ENCODE data around the gene ISCA1. TPM values are rescaled to one million over a fixed set of nuclear protein-coding genes. Genes with fewer than 3 reads are reported as not detected.
"Not testable (repeated sequence)": the region's sequence is repeated elsewhere in the genome, so short reads cannot be mapped to it uniquely, and the experiment has no call there.

Gene ISCA1
- polyA plus RNA-seq, 4 donors = 28.0 to 38.6 (median 37.3) TPM

DNA sequence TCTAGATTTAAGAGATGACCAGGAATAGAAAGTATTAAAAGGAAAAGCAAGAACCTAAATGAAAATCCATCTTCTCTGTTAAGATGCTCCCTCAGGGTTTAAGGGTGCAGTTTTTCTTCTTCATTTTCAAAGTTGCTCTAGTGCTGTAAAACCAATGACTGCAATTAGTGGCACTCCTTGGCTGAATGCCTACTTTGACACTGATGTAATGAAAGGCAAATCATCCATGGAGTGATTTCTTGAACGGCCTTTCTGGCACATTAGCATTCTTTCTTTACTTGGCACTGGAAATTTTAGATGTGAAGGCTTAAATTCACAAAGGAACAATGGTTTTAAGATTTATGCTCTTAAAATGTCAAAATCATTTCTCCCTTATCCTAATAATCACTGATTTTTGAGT, 19.3 kb upstream of the ISCA1 start:
- Histone ChIP-seq H3K4me1 (ENCODE audit: control insufficient read depth in 3 of 3, insufficient read depth in 2 of 3, low read depth in 1 of 3, low read length in 2 of 3) (no peaks in the 10 kb centered on the region), H3K36me3 (ENCODE audit: control insufficient read depth in 3 of 3, insufficient read depth in 2 of 3, low read depth in 1 of 3, low read length in 3 of 3) (peaks cover 12 to 53% (median 32%) of the 10 kb centered on the region in 3 donors), H3K27ac (ENCODE audit: low read depth in 1 of 3, low read length in 2 of 3) (no peak overlapping the region), H3K9me3 (ENCODE audit: control insufficient read depth in 2 of 2, insufficient read depth in 1 of 2, low read depth in 1 of 2, low read length in 1 of 2) (no peaks in the 10 kb centered on the region), H3K4me3 (ENCODE audit: low read depth in 1 of 3, low read length in 3 of 3) (no peak overlapping the region), H3K27me3 (ENCODE audit: control insufficient read depth in 3 of 3, insufficient read depth in 3 of 3, low read length in 3 of 3) (no peaks in the 10 kb centered on the region)
- FAIRE-seq (no peak), DNase-seq (no peak)
- WGBS, 3 donors = 24 to 53% (median 47%) methylated on average over 1 of the region's 1 CpG

DNA sequence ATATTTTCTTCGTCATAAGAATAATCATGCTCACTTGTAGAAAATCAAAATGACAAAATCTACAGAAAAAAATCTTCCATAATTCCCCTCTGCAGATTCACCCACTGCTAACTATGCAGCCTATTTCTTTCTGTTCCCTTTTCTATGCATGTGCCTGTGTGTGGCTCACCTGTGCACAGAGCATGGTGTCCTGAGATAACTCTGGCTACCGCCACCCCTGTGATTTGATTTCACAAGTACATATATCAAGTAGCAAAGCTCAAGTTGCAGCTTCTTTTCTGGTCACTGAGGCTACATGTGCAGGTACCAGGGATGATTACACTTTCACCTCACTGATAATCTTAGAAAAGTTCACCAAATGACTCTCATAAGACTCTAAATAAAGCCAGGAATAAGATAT, 18.4 kb upstream of the ISCA1 start:
- FAIRE-seq (no peak), DNase-seq (no peak)
- no peaks in the 10 kb centered on the region for H3K4me1 ChIP-seq (ENCODE audit: control insufficient read depth in 3 of 3, insufficient read depth in 2 of 3, low read depth in 1 of 3, low read length in 2 of 3)
- H3K27ac ChIP-seq (ENCODE audit: low read depth in 1 of 3, low read length in 2 of 3) = no peak overlapping the region
- peaks cover 12 to 52% (median 27%) of the 10 kb centered on the region in 3 donors for H3K36me3 ChIP-seq (ENCODE audit: control insufficient read depth in 3 of 3, insufficient read depth in 2 of 3, low read depth in 1 of 3, low read length in 3 of 3)
- 88 to 99% (median 94%) methylated on average over 2 of the region's 2 CpGs for WGBS, 3 donors
- no peaks in the 10 kb centered on the region for H3K9me3 ChIP-seq (ENCODE audit: control insufficient read depth in 2 of 2, insufficient read depth in 1 of 2, low read depth in 1 of 2, low read length in 1 of 2)
- H3K4me3 ChIP-seq (ENCODE audit: low read depth in 1 of 3, low read length in 3 of 3) = no peak overlapping the region
- H3K27me3 ChIP-seq (ENCODE audit: control insufficient read depth in 3 of 3, insufficient read depth in 3 of 3, low read length in 3 of 3) = no peaks in the 10 kb centered on the region

DNA sequence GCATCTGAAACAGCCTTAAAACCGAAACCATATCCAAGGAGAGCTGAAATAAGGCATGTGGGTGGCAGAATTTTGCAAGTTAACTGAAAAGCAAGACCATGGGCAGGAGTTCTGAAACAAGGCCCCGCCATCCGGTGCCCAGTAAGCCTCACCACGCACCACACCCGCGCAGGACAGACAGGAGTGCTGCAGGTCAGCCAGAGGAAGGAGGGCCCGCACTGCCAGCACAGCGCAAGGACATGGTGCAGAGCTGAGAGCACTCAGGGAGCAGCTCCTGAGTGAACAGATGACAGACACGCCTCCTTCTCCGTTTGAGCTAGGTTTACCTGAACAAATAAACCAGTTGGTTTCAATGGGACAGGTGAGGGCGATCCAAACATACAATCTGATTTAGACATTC, 16.5 kb upstream of the ISCA1 start:
- H3K4me1 ChIP-seq (ENCODE audit: control insufficient read depth in 3 of 3, insufficient read depth in 2 of 3, low read depth in 1 of 3, low read length in 2 of 3) = no peaks in the 10 kb centered on the region
- H3K36me3 ChIP-seq (ENCODE audit: control insufficient read depth in 3 of 3, insufficient read depth in 2 of 3, low read depth in 1 of 3, low read length in 3 of 3) = peaks cover 15 to 46% (median 23%) of the 10 kb centered on the region in 3 donors
- H3K9me3 ChIP-seq (ENCODE audit: control insufficient read depth in 2 of 2, insufficient read depth in 1 of 2, low read depth in 1 of 2, low read length in 1 of 2) = no peaks in the 10 kb centered on the region
- no peaks in the 10 kb centered on the region for H3K27me3 ChIP-seq (ENCODE audit: control insufficient read depth in 3 of 3, insufficient read depth in 3 of 3, low read length in 3 of 3)
- no peak overlapping the region for H3K4me3 ChIP-seq (ENCODE audit: low read depth in 1 of 3, low read length in 3 of 3)
- FAIRE-seq (no peak), DNase-seq (no peak)
- no peak overlapping the region for H3K27ac ChIP-seq (ENCODE audit: low read depth in 1 of 3, low read length in 2 of 3)
- 85 to 93% (median 92%) methylated on average over 11 of the region's 11 CpGs for WGBS, 3 donors

DNA sequence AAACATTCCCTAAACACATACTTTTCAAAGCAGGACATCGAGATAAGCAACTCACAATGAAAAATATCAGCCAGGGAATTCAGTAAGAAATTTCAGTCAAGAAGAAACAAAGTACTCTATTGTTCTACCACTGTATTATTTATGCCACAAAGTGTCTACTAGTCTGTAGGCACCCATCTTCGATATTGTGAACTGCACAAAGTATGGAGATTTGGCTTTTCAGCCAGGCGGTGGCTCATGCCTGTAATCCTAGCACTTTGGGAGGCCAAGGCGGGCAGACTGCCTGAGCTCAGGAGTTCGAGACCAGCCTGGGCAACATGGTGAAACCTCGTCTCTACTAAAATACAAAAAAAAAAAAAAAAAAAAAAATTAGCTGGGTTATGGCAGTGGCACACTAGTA, 8.0 kb upstream of the ISCA1 start:
- not testable (repeated sequence) for H3K9me3 ChIP-seq (ENCODE audit: control insufficient read depth in 2 of 2, insufficient read depth in 1 of 2, low read depth in 1 of 2, low read length in 1 of 2); H3K4me1 ChIP-seq (ENCODE audit: control insufficient read depth in 3 of 3, insufficient read depth in 2 of 3, low read depth in 1 of 3, low read length in 2 of 3); H3K36me3 ChIP-seq (ENCODE audit: control insufficient read depth in 3 of 3, insufficient read depth in 2 of 3, low read depth in 1 of 3, low read length in 3 of 3); H3K27me3 ChIP-seq (ENCODE audit: control insufficient read depth in 3 of 3, insufficient read depth in 3 of 3, low read length in 3 of 3); FAIRE-seq; H3K4me3 ChIP-seq (ENCODE audit: low read depth in 1 of 3, low read length in 3 of 3); H3K27ac ChIP-seq (ENCODE audit: low read depth in 1 of 3, low read length in 2 of 3); DNase-seq
- WGBS, 3 donors = 93 to 97% (median 95%) methylated on average over 6 of the region's 6 CpGs

DNA sequence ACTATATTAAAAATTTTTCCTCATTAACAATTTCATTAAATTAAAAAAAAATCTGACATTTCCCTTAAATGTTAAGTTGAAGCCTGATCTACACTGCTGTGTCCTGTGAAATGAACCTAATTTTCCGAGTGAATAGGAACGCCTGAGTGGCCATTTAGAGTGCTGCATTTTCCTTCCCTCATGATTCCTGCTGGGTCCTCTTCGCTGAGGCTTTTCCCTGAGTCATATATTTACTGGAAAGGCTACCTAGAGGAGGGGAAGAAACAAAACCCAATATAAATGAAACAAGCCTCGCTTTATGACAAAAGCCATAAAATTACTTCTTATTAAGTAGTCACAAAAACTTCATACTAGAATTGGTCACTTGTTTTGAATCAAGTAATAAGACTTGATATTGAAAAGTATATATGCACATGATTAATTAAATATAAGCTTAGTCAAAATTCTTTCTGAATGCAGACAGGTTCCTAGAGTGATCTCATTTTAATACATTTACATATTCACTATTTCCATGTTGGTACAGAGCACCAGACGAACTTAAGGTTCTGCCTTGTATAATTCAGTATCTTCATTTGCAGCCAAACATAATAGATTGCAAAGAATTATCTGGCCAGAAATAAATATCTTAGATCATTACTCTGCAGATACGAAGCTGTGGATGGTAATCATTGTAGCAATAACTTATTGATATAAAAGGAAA, 6.3 kb upstream of the ISCA1 start:
- no peak overlapping the region for H3K27ac ChIP-seq (ENCODE audit: low read depth in 1 of 3, low read length in 2 of 3)
- H3K4me1 ChIP-seq (ENCODE audit: control insufficient read depth in 3 of 3, insufficient read depth in 2 of 3, low read depth in 1 of 3, low read length in 2 of 3) = no peaks in the 10 kb centered on the region
- FAIRE-seq (no peak), DNase-seq (no peak)
- H3K4me3 ChIP-seq (ENCODE audit: low read depth in 1 of 3, low read length in 3 of 3) = no peak overlapping the region
- WGBS, 3 donors = 91 to 92% (median 91%) methylated on average over 6 of the region's 6 CpGs
- no peaks in the 10 kb centered on the region for H3K27me3 ChIP-seq (ENCODE audit: control insufficient read depth in 3 of 3, insufficient read depth in 3 of 3, low read length in 3 of 3)
- no peaks in the 10 kb centered on the region for H3K9me3 ChIP-seq (ENCODE audit: control insufficient read depth in 2 of 2, insufficient read depth in 1 of 2, low read depth in 1 of 2, low read length in 1 of 2)
- H3K36me3 ChIP-seq (ENCODE audit: control insufficient read depth in 3 of 3, insufficient read depth in 2 of 3, low read depth in 1 of 3, low read length in 3 of 3) = peaks cover 2 to 4% (median 2%) of the 10 kb centered on the region in 3 donors

DNA sequence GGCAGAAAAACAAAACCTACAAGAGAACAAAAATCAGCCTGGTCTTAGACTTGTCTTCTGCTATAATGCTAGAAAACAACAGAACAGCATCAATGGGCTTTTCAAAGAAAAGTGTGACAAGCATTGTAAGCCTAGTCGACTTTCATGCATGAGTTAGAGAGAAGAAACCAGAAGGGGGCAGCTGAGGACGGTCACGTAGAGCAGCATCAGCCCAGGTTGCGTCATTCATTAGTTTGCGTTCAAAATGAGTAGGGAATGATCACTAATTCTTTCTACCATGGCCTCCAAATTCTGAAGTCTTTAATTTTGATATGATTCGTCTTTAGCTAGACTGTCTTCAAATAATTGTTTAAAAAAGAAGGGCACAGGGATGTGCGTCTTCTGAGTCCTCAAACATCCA, 4.7 kb upstream of the ISCA1 start:
- WGBS, 3 donors = 63 to 83% (median 70%) methylated on average over 7 of the region's 7 CpGs
- peaks cover 0 to 8% (median 5%) of the 10 kb centered on the region in 3 donors for H3K4me1 ChIP-seq (ENCODE audit: control insufficient read depth in 3 of 3, insufficient read depth in 2 of 3, low read depth in 1 of 3, low read length in 2 of 3)
- peaks cover 0 to 2% (median 2%) of the 10 kb centered on the region in 3 donors for H3K36me3 ChIP-seq (ENCODE audit: control insufficient read depth in 3 of 3, insufficient read depth in 2 of 3, low read depth in 1 of 3, low read length in 3 of 3)
- no peak overlapping the region for H3K4me3 ChIP-seq (ENCODE audit: low read depth in 1 of 3, low read length in 3 of 3)
- peak in 1 of 2 donors; percentile 40 for DNase-seq
- no peaks in the 10 kb centered on the region for H3K9me3 ChIP-seq (ENCODE audit: control insufficient read depth in 2 of 2, insufficient read depth in 1 of 2, low read depth in 1 of 2, low read length in 1 of 2)
- no peak overlapping the region for H3K27ac ChIP-seq (ENCODE audit: low read depth in 1 of 3, low read length in 2 of 3)
- H3K27me3 ChIP-seq (ENCODE audit: control insufficient read depth in 3 of 3, insufficient read depth in 3 of 3, low read length in 3 of 3) = no peaks in the 10 kb centered on the region
- no peak for FAIRE-seq

DNA sequence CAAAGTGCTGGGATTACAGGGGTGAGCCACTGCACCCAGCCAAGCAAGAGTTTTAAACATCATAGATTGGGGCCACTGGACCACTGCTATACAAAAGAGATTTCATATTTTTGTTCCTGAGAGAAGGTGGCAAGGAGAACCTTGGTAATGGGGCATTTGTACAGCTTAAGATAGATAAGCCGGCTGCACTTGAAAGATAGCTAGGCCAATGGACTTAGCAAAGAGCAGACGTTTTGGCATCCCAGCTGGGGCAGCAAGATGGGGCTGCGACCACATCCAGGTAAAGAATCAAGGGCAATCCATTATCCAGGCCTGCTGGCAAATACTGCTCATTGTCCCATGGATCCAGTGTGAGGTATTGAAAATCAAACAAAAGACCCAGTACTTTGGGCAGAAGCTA, 3.9 kb upstream of the ISCA1 start:
- FAIRE-seq (no peak), DNase-seq (no peak)
- no peak overlapping the region for H3K4me3 ChIP-seq (ENCODE audit: low read depth in 1 of 3, low read length in 3 of 3)
- no peaks in the 10 kb centered on the region for H3K9me3 ChIP-seq (ENCODE audit: control insufficient read depth in 2 of 2, insufficient read depth in 1 of 2, low read depth in 1 of 2, low read length in 1 of 2)
- H3K36me3 ChIP-seq (ENCODE audit: control insufficient read depth in 3 of 3, insufficient read depth in 2 of 3, low read depth in 1 of 3, low read length in 3 of 3) = peaks cover 0 to 2% (median 2%) of the 10 kb centered on the region in 3 donors
- H3K27me3 ChIP-seq (ENCODE audit: control insufficient read depth in 3 of 3, insufficient read depth in 3 of 3, low read length in 3 of 3) = no peaks in the 10 kb centered on the region
- WGBS, 3 donors = 44 to 60% (median 49%) methylated on average over 3 of the region's 3 CpGs
- peaks cover 0 to 9% (median 5%) of the 10 kb centered on the region in 3 donors for H3K4me1 ChIP-seq (ENCODE audit: control insufficient read depth in 3 of 3, insufficient read depth in 2 of 3, low read depth in 1 of 3, low read length in 2 of 3)
- H3K27ac ChIP-seq (ENCODE audit: low read depth in 1 of 3, low read length in 2 of 3) = no peak overlapping the region

DNA sequence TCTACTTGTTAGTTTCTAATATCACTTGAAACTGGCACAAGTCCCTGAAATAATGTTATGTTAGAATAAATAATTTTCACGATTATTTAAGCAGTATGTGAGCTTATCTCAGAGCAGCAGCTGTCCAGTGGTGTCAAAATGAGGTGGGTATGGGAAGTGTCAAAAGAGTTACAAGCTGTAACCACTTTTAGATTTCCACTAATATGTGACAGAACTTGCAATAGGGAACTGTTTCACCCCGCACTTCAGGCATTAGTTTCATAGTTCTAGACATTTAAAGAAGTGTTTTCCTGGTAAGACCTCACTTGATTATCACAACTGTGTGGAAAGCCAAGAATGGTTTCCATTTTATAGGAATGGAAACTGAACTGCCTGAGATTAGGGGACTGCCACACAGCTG, 2.9 kb upstream of the ISCA1 start:
- FAIRE-seq = no peak
- Histone ChIP-seq H3K4me3 (ENCODE audit: low read depth in 1 of 3, low read length in 3 of 3) (no peak overlapping the region), H3K36me3 (ENCODE audit: control insufficient read depth in 3 of 3, insufficient read depth in 2 of 3, low read depth in 1 of 3, low read length in 3 of 3) (peaks cover 0 to 2% (median 2%) of the 10 kb centered on the region in 3 donors), H3K27me3 (ENCODE audit: control insufficient read depth in 3 of 3, insufficient read depth in 3 of 3, low read length in 3 of 3) (no peaks in the 10 kb centered on the region), H3K9me3 (ENCODE audit: control insufficient read depth in 2 of 2, insufficient read depth in 1 of 2, low read depth in 1 of 2, low read length in 1 of 2) (no peaks in the 10 kb centered on the region), H3K4me1 (ENCODE audit: control insufficient read depth in 3 of 3, insufficient read depth in 2 of 3, low read depth in 1 of 3, low read length in 2 of 3) (peaks cover 2 to 11% (median 9%) of the 10 kb centered on the region in 3 donors), H3K27ac (ENCODE audit: low read depth in 1 of 3, low read length in 2 of 3) (no peak overlapping the region)
- 60 to 64% (median 63%) methylated on average over 2 of the region's 2 CpGs for WGBS, 3 donors
- no peak for DNase-seq

Data from small intestine (tissue), 7 donors.